DOHH2 (cell line): ENCODE data around the gene MPZL2.

Experiments used
- EZH2phosphoT487 ChIP-seq: fragments of 200-600 bp; sonication (generic); IDR thresholded peaks from 2 replicates; pipeline ENCODE4 v1.6.1; 2017; ENCODE audit warnings: borderline replicate concordance, mild to moderate bottlenecking, antibody characterized with exemption, low read length, moderate library complexity, mixed read lengths
- TF ChIP-seq, protein P1 (sequence below): fragments of 200-600 bp; sonication (generic); IDR thresholded peaks from one replicate; pipeline ENCODE4 v1.5.1; 2014; ENCODE audit warnings: antibody characterized with exemption, mild to moderate bottlenecking, low read depth, low read length; ENCODE audit not compliant: poor library complexity, severe bottlenecking

DNA sequence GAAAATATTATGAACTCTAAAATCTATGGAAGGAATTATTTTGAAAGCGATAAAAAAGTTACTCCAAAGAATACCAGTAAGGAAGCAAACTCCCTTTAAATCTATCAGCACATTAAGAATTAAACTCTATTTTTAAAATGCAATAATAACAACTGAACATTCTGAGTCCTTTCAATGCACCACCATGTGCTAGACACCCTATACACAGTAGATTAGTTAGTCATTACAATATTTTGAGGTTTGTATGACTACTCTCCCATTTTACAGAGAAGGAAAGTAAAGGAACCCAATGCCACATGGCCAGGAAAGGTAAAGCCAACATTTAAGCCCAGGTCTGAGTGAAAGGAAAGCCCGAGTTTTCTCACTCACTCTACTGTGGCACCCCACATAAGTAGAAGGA lies 57.0 kb downstream of the MPZL2 start:
- TF ChIP-seq, protein P1, sequence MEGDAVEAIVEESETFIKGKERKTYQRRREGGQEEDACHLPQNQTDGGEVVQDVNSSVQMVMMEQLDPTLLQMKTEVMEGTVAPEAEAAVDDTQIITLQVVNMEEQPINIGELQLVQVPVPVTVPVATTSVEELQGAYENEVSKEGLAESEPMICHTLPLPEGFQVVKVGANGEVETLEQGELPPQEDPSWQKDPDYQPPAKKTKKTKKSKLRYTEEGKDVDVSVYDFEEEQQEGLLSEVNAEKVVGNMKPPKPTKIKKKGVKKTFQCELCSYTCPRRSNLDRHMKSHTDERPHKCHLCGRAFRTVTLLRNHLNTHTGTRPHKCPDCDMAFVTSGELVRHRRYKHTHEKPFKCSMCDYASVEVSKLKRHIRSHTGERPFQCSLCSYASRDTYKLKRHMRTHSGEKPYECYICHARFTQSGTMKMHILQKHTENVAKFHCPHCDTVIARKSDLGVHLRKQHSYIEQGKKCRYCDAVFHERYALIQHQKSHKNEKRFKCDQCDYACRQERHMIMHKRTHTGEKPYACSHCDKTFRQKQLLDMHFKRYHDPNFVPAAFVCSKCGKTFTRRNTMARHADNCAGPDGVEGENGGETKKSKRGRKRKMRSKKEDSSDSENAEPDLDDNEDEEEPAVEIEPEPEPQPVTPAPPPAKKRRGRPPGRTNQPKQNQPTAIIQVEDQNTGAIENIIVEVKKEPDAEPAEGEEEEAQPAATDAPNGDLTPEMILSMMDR, result no peak
- TF ChIP-seq EZH2phosphoT487, result no peak
